ENCODE data around the gene CERS3.

DNA sequence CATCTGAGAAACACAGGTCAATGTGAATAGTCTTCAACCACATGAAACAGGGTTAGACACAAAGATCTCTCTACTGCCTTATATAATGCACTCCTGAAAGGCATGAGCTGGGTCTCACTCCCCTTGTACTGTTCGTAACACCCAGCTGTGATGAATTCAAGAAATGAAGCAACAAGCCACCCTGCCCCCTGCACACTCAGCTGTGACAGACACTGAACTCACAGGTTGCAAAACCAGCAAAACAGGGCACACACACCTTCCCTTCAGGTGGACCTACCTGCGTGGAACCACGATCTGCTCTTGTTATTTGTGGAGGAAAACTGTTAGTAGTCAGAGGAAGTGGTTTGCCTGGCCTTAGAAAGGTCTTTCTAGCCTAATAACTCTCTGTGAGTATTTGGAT lies 64.5 kb downstream of the CERS3 start:
- TF ChIP-seq, protein P1, sequence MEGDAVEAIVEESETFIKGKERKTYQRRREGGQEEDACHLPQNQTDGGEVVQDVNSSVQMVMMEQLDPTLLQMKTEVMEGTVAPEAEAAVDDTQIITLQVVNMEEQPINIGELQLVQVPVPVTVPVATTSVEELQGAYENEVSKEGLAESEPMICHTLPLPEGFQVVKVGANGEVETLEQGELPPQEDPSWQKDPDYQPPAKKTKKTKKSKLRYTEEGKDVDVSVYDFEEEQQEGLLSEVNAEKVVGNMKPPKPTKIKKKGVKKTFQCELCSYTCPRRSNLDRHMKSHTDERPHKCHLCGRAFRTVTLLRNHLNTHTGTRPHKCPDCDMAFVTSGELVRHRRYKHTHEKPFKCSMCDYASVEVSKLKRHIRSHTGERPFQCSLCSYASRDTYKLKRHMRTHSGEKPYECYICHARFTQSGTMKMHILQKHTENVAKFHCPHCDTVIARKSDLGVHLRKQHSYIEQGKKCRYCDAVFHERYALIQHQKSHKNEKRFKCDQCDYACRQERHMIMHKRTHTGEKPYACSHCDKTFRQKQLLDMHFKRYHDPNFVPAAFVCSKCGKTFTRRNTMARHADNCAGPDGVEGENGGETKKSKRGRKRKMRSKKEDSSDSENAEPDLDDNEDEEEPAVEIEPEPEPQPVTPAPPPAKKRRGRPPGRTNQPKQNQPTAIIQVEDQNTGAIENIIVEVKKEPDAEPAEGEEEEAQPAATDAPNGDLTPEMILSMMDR (IDR thresholded peaks at IDR 0.05) = no peak
- TF ChIP-seq POLR2A (IDR thresholded peaks at IDR 0.05) = no peak
